OCI-M2 (cell line): Measurements from ENCODE around the gene CHST1.

Experiments used
- DNase-seq: peaks from one replicate; lab custom pipeline; 2025; ENCODE audit not compliant: unreplicated experiment; lab: John Stamatoyannopoulos, UW

The CHST1 gene

DNA sequence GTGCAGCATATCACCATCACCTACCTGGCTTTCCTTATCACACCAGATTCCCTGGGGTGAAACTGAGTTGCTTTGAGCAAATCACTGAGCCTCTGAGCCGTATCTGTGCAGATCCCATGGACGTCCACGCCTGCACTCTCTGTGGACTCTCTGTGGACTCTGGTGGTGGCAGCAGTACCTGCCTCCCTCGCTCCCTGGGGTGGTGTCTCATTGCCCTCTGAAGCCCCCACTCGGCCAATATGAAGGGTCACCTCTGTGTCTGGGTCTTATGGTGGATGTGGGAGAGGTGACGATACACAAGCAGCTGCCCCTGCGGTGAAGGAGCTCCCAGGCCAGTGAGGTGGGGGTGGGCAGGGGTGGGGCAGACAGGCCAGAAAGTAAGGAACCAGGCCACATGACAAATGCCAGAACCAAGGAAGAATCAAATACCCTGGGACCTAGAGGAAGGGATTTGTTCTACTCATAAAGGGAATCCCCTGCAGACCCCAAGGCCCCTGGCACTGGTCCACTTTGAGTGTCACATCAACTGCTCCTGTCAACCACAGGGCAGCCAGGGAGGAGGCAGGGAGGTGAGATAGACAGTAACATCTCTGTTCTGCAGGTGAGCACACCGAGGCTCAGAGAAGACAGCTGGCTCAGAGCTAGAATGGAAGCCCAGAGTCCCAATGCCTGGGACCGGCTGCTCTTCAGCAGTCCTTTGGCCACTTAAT lies 9.2 kb upstream of the CHST1 start:
- no peak for DNase-seq

DNA sequence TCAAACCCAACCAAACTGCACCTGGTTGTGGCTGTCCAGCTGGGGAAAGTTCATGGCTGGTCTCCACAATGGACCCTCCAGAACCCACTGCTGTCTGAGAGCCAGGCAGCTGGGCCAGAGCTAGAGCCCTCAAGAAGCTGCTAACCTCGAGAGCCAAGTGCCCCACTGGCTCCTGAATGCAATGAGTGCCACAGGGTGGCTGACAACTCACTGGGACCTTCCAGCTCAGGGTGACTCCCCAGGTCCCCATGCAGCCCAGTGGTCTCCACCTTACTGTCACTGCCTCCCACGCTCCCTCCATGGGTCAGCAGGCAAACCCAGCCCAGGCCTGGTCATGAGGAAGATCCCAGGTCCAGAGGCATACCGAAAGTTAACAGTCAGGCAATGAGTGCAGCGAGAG lies 8.0 kb upstream of the CHST1 start:
- no peak for DNase-seq

DNA sequence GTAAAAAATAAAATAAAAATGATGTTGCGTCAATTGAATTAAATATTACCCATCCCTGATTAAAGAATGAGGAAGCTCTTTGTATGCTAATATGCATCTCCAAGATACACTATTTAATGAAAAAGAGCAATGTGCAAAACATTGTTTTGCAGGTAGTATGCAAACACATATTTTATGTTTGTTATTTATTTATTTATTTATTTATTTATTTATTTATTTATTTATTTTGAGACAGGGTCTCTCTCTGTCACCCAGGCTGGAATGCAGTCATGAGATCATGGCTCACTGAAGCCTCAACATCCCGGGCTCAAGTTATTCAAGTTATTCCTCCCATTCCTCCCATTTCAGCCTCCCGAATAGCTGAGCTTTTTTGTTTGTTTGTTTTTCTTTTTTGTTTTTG lies 7.2 kb upstream of the CHST1 start:
- no peak for DNase-seq

DNA sequence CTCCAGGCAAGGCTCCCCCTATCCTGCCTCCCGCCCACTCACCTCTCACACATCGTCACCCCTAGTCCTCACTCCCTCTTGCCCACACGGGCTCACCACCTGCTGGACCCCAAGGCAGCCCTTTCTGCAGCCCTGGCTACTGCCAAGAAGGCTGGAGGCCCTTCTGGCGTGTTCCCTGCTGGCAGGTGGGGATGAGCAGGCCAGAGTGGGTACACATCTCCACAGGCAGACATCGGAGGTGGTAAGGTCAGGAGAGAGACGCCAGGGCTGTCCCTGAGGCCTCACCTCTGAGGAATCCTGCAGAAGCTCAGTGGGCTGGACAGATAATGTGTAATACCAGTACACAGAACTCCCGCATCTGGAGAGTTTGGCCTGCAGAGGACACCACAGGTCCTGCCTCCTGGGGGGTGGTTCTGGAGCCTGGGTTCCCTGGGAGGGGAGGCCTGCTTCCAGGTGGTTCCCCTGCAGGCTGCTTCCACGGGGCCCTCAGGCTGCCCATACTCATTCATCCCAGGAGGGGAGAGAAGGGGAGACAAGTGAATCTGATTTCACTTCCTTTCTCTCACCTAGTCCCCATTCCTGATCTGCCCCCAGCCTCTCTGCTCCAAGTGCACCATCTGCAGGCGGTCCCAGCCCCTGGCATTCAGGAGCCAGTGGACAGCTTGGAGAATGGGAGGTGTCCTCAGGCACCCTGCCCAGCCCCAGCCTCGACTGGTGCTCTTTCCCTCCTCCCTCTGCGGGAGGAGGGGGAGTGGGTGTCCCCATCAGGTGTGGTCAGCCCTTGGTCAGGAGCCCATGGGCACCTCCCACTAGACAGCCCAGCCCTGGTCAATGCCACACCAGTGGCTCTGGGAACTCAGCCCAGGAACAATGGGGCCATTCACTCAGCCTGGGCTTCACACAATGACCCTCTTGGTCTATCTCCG lies 6.1 kb upstream of the CHST1 start:
- no peak for DNase-seq

DNA sequence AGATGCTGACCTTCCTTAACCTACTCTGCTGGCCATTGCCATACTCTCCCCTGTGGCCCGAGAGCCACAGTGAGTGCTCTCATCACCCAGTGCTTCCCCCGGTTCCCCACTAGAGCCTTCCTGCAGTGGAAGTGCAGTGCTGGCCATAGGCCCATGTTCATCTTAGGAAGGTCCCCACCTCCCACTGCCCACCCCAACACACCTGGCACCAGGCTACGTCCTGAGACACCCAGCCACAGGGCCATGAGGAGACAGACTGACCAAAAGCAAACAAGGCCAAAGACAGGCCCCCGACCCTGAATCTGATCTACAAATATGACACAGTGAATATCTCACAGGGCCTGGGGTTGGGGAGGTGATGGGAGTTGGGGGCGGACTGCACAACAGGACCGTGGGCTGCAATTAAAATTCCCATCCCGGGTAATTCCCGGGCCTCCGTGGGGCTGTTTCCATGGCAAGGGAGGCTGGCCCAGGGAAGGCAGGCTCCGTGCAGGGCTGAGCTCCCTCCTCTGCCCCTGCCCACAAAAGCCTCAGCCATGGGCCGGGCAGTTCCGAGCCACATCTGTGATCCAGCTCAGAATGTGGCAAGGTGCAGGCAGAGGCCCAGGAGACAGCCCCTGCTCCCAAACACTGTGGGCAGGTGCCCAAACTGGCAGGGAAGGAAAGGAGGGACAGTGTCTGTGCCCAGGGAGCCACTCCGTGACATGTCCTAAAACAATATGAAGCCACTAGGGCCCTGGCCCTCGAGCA lies 5.1 kb upstream of the CHST1 start:
- no peak for DNase-seq

DNA sequence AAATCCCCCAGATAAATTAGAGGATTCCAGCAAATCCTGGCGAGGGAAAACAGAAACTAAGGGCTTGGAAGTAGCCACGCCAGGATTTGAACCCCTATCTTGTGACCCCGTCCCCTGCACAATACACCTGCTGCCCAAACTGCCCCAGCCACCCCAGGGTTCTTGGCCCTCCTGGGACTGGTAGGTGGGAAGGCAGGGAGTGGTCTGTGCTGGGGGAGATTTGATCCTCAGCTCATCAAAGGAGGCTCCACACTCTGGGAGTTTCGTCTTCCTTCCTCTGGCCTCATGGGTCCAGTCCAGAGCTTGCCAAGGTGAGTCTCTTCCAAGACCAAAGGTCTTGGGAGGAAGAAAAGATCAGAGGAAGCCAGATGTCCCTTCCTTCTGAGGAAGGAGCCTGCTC lies 4.5 kb upstream of the CHST1 start:
- no peak for DNase-seq

DNA sequence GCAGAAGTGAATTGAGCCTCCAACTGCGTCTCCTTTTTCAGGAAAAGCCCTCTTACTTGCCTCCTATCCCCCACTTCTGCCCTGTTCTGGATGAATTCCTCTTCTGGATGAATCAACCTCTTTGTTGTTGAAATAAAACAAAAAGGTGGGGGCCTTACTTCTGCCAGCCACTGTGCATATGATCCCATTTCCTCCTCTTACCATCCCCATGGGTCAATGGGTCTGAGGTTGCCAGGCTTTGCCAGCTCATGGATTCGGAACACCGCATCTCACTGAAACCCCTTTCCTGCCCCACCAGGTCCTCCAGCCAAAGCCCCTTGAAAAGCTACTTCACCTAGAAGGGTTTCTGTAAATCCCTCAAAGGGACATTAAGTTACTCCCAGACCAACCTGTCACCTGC lies 3.7 kb upstream of the CHST1 start:
- no peak for DNase-seq

DNA sequence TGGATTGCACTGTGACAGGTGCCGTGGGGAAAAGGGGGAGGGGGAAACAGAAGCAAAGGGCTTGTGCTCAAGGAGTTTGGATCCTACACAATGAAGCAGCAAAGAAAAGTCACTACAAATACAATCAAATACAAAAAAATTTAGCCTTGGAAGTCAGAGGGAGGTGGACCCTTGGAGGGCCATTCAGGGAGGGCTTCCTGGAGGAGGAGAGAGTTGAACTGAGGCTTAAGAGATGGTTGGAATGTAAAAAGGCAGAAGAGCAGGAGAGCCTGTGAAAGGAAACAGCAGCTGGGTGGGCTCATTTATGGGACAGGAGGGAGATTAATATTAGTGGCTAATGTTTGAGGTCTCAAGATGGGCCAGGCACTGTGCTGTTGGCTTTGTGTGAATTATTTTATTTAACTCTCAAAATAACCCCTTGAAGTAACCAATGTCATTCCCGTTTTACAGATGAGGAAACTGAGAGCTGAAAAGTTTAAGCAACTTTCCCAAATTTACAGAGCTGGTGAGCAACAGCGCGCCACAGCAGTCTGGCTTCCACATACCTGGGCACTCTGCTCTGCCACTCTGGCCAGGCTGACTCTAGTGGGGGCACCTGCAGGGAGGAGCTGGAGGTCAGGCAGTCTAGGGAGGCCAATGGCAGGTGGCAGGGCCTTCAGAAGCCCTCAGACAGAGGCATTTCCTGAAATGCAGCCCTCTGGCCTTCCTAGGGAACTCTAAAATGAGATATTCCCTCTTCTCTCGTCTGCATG lies 2.7 kb upstream of the CHST1 start:
- no peak for DNase-seq

DNA sequence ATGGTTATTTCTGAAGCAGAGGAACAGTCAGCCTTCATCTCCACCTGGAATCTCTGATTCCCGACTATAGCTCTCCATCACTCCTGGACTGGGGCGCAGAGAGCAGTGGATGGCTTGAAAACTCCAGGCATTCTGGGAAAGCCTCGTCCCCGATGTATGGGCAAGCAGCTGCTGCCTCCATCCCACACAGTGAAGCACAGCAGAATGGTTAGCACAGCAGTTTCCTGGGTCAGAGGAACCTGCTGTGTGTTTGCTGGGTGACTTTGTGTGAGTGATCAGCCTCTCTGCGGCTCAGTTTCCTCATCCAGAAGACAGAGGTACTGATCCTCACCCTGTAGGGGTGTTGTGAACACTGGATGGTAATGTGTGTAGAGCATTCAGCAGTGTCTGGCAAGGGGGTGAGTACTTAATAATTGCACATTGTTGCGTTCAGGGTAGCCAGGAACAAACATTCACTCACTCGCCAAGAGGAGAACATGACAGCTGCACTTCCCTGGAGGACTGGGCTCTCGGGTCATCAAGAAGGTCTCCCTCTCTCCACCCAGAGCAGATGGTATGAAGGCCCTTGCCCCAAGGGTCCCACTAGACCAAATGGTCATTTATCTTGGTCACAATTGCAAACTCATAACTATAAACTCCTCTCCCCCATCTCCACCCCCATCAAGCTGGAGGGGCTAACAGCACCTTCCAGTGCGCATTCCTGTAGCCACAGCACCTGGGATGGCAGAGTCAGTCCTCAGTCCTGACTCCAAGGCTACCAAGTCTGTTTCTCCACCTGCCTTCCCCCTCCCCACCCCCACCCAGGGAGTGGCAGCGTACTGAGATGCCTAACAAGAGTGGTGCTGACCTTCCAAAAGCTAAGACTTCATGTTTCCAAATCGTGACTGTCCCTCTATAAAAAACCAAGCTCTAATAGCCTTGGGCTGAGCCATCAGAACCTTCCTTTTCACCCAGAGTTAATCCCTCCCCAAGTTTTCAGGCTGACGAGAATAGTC lies 1.5 kb upstream of the CHST1 start:
- no peak for DNase-seq

DNA sequence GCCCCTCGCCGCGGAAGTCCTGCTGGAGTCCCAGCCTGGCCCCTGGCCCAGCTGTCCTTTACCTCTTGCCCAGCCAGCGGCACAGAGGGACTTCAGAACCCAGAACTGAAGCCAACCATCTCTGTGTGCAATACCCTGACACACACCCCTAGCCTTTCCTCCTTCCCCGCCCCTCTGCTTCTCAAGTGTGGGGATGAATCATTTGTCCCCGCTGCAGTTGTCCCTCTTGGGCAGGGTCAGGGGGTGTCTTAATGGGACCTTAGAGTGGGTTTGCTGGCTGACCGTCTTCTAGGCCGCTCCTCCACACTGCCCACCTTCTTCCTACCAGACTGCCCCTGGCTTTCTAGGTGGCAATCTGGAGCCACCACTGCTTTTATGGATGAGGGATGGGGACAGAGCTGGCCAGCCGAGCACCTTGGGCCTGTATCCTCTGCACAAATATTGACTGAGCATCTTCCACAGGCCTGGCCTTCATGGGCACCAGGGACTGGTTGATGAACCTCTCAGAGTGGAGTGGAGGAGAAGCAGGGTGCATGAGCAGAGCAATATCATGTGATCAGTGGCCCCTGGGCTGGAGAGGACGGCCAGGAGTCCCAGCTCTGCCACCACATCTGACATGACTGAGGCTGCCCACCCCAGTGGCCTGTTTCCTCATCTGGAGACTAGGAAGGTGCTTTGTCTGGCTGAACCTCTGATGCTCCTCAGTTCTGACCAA lies 668 bp upstream of the CHST1 start:
- no peak for DNase-seq

DNA sequence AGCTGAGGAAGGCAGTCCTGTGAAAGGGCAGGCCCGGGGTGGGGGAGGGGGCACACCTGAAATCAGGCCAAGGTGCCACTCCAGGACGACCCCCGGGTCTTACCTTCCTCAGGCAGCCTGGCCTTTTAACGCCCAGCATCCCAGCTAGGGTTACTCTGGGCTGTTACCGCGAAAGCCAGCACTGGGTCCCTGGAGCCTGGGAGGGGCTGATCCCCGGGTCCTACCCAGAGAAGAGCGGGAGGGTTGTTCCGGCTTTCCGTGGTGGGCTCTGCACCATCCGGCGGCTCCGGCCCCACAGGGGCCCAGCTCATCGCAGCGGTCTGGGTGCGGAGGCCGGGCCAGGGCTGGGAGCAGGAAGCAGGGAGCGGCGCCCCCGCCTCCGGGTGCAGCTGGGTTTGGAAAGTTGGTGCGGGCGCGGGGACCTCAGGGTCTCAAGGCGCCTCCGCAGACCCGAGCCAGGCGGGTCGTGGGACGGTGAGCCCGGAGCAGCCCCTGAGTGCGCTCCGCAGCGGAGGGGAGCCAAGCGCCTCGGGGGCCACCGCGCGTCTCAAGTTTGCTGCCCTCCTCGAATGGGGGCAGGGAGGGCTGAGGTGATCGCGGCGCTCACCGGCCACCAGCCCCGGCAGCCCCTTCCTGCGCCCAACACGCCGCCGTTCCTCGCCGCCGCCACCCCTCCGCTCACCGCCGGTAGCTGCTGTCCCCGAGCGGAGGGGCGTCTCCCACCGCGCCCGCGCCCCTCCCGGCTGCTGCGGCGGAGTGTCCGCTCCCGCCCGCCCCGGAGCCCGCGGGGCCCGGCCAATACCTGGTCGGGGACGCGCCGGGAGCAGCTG lies 831 bp downstream of the CHST1 start:
- no peak for DNase-seq

DNA sequence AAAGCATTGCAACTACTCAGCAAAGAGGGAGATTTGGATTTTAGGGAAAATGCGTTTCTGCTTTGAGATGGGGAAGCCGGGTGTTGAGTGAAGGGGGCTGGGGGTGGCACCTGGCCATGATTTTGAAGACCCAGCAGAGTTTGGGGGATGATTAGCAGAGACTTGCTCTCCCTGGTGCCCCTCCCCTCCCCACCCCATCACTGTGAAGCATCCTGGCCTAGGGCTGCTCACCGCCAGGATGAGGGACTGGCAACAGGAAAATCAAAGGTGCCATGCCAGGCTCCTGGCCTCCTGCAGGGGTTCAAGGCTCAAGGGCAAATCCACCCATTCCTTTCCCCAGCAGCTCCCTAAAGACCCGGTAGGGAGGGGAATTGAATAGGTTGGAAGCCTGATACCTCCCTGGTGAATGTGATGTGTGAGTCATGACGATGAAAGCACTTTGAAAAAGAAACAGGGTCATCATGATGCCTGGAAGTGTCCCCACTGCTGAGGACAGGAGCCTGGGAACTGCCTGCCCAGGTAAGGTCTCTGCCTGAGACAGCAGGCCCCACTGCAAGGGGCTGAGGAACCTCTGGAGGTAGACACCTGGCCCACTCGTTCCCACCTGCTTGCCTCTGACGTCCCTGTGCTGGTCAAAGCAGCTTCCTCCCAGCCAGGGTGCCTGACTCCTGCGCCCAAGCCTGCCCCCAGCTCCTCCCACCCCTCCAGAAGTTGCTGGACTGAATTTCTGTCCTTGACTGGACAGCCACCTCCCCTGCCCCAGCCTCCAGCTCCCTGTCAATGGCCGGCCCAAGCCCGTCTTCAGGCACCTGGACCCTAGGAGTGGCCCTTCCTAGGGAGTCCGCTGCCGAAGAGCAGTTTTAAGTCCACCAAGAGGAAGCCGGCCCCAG lies 1.7 kb downstream of the CHST1 start:
- no peak for DNase-seq

DNA sequence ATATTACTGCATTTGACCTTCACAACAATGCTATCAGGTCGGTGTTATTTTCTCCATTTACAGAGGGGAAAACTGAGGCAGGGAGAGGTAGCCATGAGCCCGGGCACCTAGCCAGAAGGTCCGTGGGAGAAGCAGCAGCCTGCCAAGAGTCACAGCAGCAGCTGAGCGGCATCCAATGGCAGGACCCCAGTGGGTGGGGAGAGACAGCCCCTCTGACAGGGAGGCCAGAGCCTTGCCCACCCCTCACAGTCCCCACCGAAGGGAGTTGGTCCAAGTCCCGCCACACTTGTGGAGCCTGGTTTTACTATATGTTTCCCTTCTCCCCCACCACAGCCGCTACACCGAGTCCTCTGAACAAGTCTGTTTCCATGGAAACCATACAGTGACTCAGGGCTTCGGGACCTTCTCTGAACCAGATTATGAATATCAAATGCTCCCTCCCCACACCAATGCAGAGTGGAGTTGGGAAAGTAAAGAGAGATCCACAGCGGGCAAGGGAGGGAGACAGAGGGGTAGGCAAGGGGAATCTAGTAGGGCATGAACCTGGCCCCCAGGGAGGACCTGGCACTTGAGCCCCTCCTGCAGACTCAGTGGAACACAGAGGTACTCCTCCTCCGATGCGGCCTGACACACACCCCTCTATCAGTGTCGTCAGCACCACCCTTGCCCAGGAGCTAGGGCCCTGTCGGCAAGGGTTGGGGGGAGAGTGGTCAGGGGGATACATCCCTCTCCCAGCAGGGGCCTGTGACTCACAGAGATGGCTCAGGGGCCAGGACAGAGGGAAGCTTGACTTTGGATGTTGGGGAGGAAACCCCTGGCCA lies 2.5 kb downstream of the CHST1 start:
- no peak for DNase-seq

DNA sequence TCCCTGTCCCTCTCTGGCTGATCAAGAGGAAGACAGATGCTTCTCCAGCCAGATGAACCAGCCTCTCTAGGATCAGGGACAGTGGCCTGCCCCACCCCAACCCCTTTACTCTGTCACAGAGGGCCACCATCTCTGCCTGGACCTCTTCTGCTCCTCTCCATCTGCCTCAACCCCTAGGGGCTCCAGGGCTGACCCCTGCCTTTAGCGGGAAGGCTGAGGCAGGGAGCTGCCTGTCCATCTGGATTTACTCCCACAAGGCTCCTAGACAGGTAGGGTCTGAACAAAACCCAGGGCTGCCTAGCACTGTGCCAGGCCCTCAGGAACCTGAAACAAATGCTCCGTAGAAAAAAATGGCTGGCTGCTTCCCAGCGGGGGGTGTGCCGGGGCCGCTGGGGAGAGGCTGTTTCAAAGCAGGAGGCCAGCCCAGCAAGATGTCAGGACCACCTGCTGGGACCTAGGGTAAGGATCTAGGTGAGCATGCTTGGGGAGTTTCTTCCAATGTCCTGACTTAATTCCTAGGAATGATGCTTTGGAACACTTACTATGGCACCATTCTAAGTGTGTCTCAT lies 3.2 kb downstream of the CHST1 start:
- DNase-seq = no peak

DNA sequence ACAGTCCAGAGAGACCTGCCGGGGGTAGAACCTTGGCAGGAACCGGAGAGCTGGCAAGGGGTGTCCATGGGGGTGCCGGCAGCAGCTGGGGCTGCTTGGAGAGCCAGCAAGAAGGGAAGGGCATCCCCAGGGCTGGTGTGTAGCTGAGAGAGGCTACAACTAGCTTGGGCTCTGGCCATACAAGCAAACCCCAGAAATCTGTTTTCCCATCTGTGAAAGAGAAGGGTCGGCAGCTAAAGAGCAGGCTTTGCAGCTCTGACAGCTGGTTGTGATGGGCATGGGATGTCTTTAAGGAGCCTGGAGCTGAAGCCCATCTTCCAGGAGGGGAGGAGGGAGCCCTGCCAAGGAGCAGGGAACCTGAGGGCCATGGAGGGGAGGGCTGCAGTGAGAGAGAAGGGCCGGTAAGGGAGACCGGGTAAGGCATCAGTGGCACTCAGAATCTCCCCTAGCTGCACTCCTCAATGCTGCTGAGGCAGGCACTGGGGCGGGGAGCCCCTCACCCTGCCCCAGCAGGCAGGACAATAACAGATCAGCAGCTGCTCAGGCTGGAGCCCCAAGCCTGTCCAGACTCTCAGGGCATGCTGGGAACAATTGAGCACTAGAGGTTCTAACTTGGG lies 3.9 kb downstream of the CHST1 start:
- DNase-seq = no peak
